K562 (cell line): ENCODE data around the gene PHF20. TPM values are rescaled to one million over a fixed set of nuclear protein-coding genes. Genes with fewer than 3 reads are reported as not detected.

Experiments
- ATF7 ChIP-seq: fragments of 450-650 bp; IDR thresholded peaks from 2 replicates; pipeline ENCODE4 v1.7.1; 2014; ENCODE audit warnings: mild to moderate bottlenecking, moderate library complexity
- DNMT1 ChIP-seq: fragments of 450-650 bp; IDR thresholded peaks from 2 replicates; pipeline ENCODE4 v1.6.1; 2016; ENCODE audit warnings: antibody characterized with exemption, mild to moderate bottlenecking
- FOXA3 ChIP-seq, 2 experiments: fragments of 450-650 bp in 1 of 2; sonication (generic) in 1 of 2; formaldehyde crosslinking; IDR thresholded peaks in 1 of 2; conservative IDR thresholded peaks in 1 of 2; 2 replicates each; pipeline versions ENCODE4 v1.4.0 to v1.8.0; 2020 to 2022; ENCODE audit warnings: mild to moderate bottlenecking in 2 of 2, missing genetic modification reagents in 1 of 2
- ILF3 ChIP-seq: fragments of 450-650 bp; IDR thresholded peaks from 2 replicates; pipeline ENCODE4 v1.6.1; 2018; ENCODE audit warnings: antibody characterized with exemption, mild to moderate bottlenecking, moderate library complexity, borderline replicate concordance
- PTBP1 ChIP-seq: fragments of 200-400 bp; formaldehyde crosslinking; IDR thresholded peaks from 2 replicates; pipeline ENCODE4 v1.6.1; 2017; ENCODE audit warnings: low read depth, low read length
- PYGO2 ChIP-seq: fragments of 450-650 bp; IDR thresholded peaks from 2 replicates; pipeline ENCODE4 v1.6.1; 2016; ENCODE audit warnings: mild to moderate bottlenecking, missing genetic modification characterization, moderate library complexity, missing compliant biosample characterization
- TAF7 ChIP-seq: fragments of 450-650 bp; IDR thresholded peaks from 2 replicates; pipeline ENCODE4 v1.6.1; 2016; ENCODE audit warnings: missing genetic modification characterization, missing compliant biosample characterization
- ZNF12 ChIP-seq: sonication (generic); formaldehyde crosslinking; IDR thresholded peaks from 2 replicates; pipeline ENCODE4 v1.4.0; 2020; ENCODE audit warnings: mild to moderate bottlenecking, missing genetic modification reagents
- polyA plus RNA-seq, 8 experiments: library from polyadenylated mRNA; depleted of rRNA in 4 of 8; stranded (reverse) in 5 of 8; unstranded in 3 of 8; fragments of >200 nt; fragmentation: Nextera tagmentation in 2 of 8; fragmentation: Illumina TruSeq in 1 of 8; extraction: Ambion mirVana in 2 of 8; extraction: Trizol in 1 of 8; gene quantifications; 2 replicates each; pipeline versions ENCODE4 v1.2.1 to v1.2.3, GENCODE V29; 2011 to 2014; ENCODE audit warnings: inconsistent platforms in 1 of 8, missing spikeins in 1 of 8
- total RNA-seq, 7 experiments: library from RNA; depleted of rRNA in 6 of 7; stranded (reverse); fragments of >200 nt in 6 of 7; fragmentation: Illumina TruSeq in 2 of 7; extraction: Trizol in 2 of 7; gene quantifications; 2 replicates each; pipeline versions ENCODE4 v1.2.1 to v1.2.3, GENCODE V29; 2011 to 2021; ENCODE audit warnings: low replicate concordance in 1 of 7
- TF ChIP-seq, protein P1 (sequence below): fragments of 200-800 bp; sonication (Bioruptor generic); IDR thresholded peaks from 2 replicates; pipeline ENCODE4 v1.6.1; 2016; ENCODE audit warnings: missing genetic modification characterization, missing compliant biosample characterization
- TF ChIP-seq, protein P2 (sequence below): fragments of 250-450 bp; sonication (Bioruptor Pico); IDR thresholded peaks from 2 replicates; pipeline ENCODE4 v1.4.0; 2020; ENCODE audit warnings: mild to moderate bottlenecking, moderate library complexity
- TF ChIP-seq, protein P3 (sequence below): fragments of 200-800 bp; sonication (Bioruptor generic); IDR thresholded peaks from 2 replicates; pipeline ENCODE4 v1.6.1; 2017; ENCODE audit warnings: missing genetic modification characterization, missing compliant biosample characterization
- TF ChIP-seq, protein P4 (sequence below), 2 experiments: fragments of 450-650 bp; IDR thresholded peaks; 2 replicates each; pipeline ENCODE4 v1.6.1; 2016
- TF ChIP-seq, protein P5 (sequence below), 2 experiments: IDR thresholded peaks; 2 replicates each; pipeline ENCODE4 v1.6.1; 2012; ENCODE audit warnings: improper control_type of control experiment in 2 of 2, low read depth in 2 of 2, low read length in 2 of 2, borderline replicate concordance in 1 of 2

The PHF20 gene
- total and polyA plus RNA-seq, 9 of the 15 experiments (the other 6 are each of a cell fraction or from before 2014, with no cell fraction given): 49.9 to 196 (median 70.7) TPM

DNA sequence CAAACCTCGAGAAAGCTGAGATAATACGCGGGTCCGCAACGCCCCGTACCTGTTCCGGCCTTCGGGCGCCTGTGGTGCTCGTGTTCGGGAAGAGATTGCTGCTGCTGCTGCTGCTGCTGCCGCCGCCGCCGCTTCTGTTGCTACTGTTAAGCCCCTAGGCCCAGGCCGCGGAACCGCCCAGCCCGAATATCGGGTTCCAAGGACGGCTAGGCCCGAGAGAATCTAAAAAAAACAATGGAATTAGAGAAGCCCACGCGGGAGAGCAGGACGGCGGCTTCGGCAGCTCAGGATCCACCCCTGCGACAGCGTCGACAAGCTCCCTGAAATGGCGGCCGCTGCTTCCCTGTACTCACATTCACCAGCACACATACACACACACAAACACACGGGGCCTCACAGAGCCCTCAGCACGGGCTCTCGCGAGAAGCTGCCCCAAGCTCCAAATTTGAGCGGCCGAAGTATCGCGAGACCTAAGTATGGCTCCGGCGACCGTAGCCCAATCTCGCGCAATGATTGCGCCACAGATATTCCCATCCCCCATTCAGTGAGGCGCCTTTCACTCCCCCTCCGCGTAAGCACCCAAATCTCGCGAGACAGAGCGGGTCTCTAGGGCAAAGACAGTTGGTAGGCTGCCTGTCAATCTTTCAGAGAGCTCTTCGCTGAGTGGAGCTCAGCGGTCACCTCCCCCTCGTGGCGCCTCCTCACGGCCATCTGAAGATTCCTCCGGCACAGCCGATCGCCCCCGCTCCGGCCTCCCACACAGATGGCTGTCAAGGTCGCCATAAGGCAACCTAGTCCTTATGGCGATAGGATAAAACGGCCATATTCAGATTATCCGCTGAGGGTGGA lies 29.7 kb upstream of the PHF20 start, which contains the start of gene RBM39 (continued):
- TF ChIP-seq, protein P1, sequence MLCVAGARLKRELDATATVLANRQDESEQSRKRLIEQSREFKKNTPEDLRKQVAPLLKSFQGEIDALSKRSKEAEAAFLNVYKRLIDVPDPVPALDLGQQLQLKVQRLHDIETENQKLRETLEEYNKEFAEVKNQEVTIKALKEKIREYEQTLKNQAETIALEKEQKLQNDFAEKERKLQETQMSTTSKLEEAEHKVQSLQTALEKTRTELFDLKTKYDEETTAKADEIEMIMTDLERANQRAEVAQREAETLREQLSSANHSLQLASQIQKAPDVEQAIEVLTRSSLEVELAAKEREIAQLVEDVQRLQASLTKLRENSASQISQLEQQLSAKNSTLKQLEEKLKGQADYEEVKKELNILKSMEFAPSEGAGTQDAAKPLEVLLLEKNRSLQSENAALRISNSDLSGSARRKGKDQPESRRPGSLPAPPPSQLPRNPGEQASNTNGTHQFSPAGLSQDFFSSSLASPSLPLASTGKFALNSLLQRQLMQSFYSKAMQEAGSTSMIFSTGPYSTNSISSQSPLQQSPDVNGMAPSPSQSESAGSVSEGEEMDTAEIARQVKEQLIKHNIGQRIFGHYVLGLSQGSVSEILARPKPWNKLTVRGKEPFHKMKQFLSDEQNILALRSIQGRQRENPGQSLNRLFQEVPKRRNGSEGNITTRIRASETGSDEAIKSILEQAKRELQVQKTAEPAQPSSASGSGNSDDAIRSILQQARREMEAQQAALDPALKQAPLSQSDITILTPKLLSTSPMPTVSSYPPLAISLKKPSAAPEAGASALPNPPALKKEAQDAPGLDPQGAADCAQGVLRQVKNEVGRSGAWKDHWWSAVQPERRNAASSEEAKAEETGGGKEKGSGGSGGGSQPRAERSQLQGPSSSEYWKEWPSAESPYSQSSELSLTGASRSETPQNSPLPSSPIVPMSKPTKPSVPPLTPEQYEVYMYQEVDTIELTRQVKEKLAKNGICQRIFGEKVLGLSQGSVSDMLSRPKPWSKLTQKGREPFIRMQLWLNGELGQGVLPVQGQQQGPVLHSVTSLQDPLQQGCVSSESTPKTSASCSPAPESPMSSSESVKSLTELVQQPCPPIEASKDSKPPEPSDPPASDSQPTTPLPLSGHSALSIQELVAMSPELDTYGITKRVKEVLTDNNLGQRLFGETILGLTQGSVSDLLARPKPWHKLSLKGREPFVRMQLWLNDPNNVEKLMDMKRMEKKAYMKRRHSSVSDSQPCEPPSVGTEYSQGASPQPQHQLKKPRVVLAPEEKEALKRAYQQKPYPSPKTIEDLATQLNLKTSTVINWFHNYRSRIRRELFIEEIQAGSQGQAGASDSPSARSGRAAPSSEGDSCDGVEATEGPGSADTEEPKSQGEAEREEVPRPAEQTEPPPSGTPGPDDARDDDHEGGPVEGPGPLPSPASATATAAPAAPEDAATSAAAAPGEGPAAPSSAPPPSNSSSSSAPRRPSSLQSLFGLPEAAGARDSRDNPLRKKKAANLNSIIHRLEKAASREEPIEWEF (CRISPR knock-in tag): no peak
- TF ChIP-seq ATF7: peak; percentile 94
- TF ChIP-seq, protein P2, sequence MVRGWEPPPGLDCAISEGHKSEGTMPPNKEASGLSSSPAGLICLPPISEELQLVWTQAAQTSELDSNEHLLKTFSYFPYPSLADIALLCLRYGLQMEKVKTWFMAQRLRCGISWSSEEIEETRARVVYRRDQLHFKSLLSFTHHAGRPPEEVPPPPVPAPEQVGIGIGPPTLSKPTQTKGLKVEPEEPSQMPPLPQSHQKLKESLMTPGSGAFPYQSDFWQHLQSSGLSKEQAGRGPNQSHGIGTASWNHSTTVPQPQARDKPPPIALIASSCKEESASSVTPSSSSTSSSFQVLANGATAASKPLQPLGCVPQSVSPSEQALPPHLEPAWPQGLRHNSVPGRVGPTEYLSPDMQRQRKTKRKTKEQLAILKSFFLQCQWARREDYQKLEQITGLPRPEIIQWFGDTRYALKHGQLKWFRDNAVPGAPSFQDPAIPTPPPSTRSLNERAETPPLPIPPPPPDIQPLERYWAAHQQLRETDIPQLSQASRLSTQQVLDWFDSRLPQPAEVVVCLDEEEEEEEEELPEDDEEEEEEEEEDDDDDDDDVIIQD (CRISPR knock-in tag): no peak
- peak; percentile 75; the same call in 1 of the 2 replicates for TF ChIP-seq ZNF12 (CRISPR knock-in tag)
- no peak for TF ChIP-seq PYGO2 (tag)
- no peak for TF ChIP-seq ILF3
- TF ChIP-seq, protein P3, sequence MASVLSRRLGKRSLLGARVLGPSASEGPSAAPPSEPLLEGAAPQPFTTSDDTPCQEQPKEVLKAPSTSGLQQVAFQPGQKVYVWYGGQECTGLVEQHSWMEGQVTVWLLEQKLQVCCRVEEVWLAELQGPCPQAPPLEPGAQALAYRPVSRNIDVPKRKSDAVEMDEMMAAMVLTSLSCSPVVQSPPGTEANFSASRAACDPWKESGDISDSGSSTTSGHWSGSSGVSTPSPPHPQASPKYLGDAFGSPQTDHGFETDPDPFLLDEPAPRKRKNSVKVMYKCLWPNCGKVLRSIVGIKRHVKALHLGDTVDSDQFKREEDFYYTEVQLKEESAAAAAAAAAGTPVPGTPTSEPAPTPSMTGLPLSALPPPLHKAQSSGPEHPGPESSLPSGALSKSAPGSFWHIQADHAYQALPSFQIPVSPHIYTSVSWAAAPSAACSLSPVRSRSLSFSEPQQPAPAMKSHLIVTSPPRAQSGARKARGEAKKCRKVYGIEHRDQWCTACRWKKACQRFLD (CRISPR knock-in tag): peak; percentile 87
- 0 out of 4 replicates have a peak, but pooled peaks of 1 of the 2 experiments have one; percentile 32 for TF ChIP-seq FOXA3 (CRISPR knock-in tag; conservative IDR thresholded peaks at IDR 0.05 in 1 of 2, IDR thresholded peaks at IDR 0.05 in 1 of 2)
- TF ChIP-seq, protein P4, sequence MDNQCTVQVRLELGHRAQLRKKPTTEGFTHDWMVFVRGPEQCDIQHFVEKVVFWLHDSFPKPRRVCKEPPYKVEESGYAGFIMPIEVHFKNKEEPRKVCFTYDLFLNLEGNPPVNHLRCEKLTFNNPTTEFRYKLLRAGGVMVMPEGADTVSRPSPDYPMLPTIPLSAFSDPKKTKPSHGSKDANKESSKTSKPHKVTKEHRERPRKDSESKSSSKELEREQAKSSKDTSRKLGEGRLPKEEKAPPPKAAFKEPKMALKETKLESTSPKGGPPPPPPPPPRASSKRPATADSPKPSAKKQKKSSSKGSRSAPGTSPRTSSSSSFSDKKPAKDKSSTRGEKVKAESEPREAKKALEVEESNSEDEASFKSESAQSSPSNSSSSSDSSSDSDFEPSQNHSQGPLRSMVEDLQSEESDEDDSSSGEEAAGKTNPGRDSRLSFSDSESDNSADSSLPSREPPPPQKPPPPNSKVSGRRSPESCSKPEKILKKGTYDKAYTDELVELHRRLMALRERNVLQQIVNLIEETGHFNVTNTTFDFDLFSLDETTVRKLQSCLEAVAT (IDR thresholded peaks at IDR 0.05): peak; percentile 89 to 93
- TF ChIP-seq TAF7 (tag): peak; percentile 97
- no peak for TF ChIP-seq DNMT1
- TF ChIP-seq, protein P5, sequence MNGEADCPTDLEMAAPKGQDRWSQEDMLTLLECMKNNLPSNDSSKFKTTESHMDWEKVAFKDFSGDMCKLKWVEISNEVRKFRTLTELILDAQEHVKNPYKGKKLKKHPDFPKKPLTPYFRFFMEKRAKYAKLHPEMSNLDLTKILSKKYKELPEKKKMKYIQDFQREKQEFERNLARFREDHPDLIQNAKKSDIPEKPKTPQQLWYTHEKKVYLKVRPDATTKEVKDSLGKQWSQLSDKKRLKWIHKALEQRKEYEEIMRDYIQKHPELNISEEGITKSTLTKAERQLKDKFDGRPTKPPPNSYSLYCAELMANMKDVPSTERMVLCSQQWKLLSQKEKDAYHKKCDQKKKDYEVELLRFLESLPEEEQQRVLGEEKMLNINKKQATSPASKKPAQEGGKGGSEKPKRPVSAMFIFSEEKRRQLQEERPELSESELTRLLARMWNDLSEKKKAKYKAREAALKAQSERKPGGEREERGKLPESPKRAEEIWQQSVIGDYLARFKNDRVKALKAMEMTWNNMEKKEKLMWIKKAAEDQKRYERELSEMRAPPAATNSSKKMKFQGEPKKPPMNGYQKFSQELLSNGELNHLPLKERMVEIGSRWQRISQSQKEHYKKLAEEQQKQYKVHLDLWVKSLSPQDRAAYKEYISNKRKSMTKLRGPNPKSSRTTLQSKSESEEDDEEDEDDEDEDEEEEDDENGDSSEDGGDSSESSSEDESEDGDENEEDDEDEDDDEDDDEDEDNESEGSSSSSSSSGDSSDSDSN (IDR thresholded peaks at IDR 0.05; ENCODE audit: borderline replicate concordance in 1 of 2, low read depth in 2 of 2, low read length in 2 of 2): no peak
- TF ChIP-seq PTBP1: peak; percentile 15; the same call in 1 of the 2 replicates
